ENCODE results near the gene RBPJ. TPM values are rescaled to one million over a fixed set of nuclear protein-coding genes. Genes with fewer than 3 reads are reported as not detected.

Gene RBPJ
- total RNA-seq, 4 donors from 2014 or later: 115 to 214 (median 173) TPM

- TF ChIP-seq CTCF (IDR thresholded peaks at IDR 0.05; ENCODE audit: low read depth): no peak
These were observed 1.3 kb upstream of the RBPJ start for GRCh38 chr4:26319467-26319948.

GRCh38 chr4:26319949-26320537, 771 bp upstream of the RBPJ start:
- no peak for TF ChIP-seq CTCF (IDR thresholded peaks at IDR 0.05; ENCODE audit: low read depth)

- no peak for TF ChIP-seq CTCF (IDR thresholded peaks at IDR 0.05; ENCODE audit: low read depth)
These were observed 783 bp downstream of the RBPJ start for GRCh38 chr4:26321373-26322221.

GRCh38 chr4:26322346-26322745, 1.5 kb downstream of the RBPJ start:
- no peak for TF ChIP-seq CTCF (IDR thresholded peaks at IDR 0.05; ENCODE audit: low read depth)

- TF ChIP-seq CTCF (IDR thresholded peaks at IDR 0.05; ENCODE audit: low read depth): no peak
These were observed 3.0 kb downstream of the RBPJ start for GRCh38 chr4:26323821-26324220.

- TF ChIP-seq CTCF (IDR thresholded peaks at IDR 0.05; ENCODE audit: low read depth): no peak
These were observed 4.4 kb downstream of the RBPJ start for GRCh38 chr4:26325191-26325590.

- TF ChIP-seq CTCF (IDR thresholded peaks at IDR 0.05; ENCODE audit: low read depth): no peak
These were observed 6.0 kb downstream of the RBPJ start for GRCh38 chr4:26326791-26327190.
